Urothelium cell line (cell line): ENCODE results near the gene FAM43A.
A peak's percentile ranks its signal among the peaks of the same experiment; 100 is the strongest.

Experiments used
- DNase-seq: peaks from one replicate; pipeline ENCODE4 v3.0.0; 2011; ENCODE audit warnings: low spot score, mixed read lengths
- FAIRE-seq: peaks from 2 replicates; lab custom pipeline; 2011; peaks lifted over from hg19 to GRCh38; lab: Jason Lieb, UNC

The FAM43A gene, protein sequence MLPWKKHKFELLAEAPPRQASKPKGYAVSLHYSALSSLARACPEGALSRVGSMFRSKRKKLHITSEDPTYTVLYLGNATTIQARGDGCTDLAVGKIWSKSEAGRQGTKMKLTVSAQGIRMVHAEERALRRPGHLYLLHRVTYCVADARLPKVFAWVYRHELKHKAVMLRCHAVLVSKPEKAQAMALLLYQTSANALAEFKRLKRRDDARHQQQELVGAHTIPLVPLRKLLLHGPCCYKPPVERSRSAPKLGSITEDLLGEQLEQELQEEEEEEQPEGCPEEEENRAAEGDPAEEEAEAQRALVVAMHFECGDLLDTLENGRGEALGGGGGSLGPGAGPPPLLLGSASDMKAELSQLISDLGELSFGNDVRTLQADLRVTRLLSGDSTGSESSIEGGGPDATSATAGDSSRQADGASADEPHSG

GRCh38 chr3:194685718-194686413 is at the start of gene FAM43A:
Gene FAM43A, plus strand, starts transcription at chr3:194685883. Its CDS starts 944 bp downstream, at chr3:194686827.
- no peak for FAIRE-seq
- DNase-seq = peak; percentile 76

DNA sequence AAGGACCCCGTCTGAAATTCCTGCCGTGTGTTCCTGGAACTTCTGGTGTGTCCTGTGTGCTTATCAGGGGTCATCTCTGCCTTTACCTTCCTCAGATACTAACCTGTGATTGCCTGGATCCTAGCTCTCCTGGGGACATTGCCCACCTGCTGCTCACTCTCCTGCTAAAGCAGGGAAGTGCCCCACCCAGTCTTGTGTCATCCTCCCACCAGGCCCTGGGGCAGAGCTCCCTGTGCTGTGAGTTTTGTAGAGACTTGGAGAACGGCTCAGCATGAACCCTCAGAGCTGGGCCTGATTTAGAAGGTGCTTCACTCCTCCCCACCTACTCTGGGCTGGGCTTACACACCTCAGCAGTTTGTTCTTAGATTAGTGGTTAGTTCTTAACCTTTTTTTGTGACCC is 48.6 kb upstream of the FAM43A start:
- FAIRE-seq = no peak
- no peak for DNase-seq

- no peak for DNase-seq
- no peak for FAIRE-seq
Observed at GRCh38 chr3:194637541-194638400, 47.9 kb upstream of the FAM43A start.

- FAIRE-seq = no peak
- no peak for DNase-seq
Observed at GRCh38 chr3:194638991-194639605, 46.6 kb upstream of the FAM43A start.

DNA sequence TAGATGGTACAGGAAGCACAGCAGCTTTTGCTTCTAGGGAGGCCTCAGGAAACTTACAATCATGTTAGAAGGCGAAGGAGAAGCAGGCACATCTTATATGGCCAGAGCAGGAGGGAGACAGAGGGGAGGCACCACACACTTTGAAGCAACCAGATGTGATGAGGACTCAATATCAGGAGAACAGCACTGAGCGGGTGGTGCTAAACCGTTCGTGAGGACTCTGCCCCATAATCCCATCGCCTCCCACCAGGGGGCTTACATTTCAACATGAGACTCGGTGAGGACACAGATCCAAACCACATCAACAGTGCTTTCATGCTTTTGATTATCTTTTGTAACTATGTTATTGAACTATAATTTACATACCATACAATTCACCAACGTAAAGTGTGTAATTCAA is 44.9 kb upstream of the FAM43A start:
- no peak for DNase-seq
- no peak for FAIRE-seq

DNA sequence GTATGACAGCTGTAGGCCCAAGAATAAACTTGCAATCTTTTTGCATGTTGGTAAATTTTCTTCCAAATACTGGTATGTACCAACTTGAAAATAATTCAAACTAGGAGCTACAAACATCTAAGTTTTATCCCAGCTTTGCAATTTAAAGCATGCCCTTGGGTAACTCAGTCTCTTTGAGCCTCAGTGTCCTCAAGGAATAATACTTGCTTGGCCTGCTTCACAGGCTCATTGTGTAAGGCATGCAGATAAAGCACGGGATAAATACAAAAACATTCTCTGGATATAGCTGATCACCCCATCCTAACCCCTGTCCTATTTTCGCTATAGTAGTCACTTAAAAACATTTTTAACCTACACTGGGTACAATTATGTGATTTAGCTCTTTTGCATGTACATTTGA is 42.9 kb upstream of the FAM43A start:
- no peak for FAIRE-seq

GRCh38 chr3:194647747-194648146 is 37.9 kb upstream of the FAM43A start:
- DNase-seq = no peak
- no peak for FAIRE-seq

More for the DNA sequence above, 42.9 kb upstream of the FAM43A start:
- no peak for DNase-seq

DNA sequence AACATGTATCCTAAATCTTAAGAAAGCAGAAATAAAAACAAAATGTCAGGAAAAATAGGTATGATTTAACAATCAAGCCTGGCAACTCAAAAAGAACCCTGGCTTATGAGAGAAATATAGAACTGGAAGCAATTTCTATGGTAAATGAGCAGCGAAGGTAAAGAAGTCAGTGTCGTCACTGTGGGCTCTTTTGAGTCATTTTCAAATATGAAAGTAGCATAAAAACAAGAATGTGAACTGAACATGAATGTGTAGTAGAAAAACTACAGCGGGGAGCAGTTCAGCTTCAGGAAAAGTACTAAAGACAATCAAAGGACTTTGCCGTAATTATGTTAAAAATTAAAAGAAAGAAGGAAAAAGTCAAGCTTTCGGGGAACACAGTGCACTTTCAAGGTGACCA is 31.2 kb upstream of the FAM43A start:
- FAIRE-seq = no peak
- no peak for DNase-seq

DNA sequence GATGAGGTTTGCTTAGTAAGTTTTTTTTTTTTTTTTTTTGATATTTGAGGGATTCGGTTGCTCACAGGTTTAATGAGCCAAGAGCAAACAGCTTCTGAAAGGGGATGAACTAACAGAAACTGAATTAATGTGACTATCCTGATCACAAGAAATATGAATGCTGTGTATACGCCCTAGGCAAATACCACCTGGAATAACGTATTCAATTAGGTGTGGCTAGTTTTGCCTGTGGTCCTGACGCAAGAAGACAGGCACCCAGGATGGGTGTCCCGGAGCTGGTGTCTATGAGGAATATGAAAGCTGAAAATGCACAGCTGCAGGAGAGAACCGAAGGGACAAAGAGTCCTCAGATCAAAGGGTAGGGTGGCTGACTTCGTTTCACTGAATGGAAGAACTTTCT is 28.2 kb upstream of the FAM43A start:
- DNase-seq (no peak), FAIRE-seq (no peak)

GRCh38 chr3:194658477-194659242 is 27.0 kb upstream of the FAM43A start:
- no peak for FAIRE-seq
- no peak for DNase-seq

DNA sequence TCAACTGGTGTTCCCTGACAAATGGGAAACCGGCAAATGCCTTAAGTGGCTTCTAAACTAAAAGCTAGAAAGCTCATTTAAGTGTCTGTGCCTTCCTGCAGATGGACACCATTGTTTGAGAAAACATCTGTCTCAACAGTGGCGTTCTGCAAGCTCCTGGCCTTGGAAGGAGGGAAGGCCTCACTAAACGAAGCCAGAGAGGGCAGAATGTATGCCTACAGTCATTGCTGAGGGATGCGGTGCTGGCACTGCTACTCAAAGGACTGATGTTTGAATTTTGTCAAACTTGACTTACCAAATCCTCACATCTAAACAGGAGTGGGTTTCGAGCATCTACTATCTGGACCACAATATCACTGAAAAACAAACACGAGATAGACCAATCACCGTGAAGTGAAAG is 25.9 kb upstream of the FAM43A start:
- DNase-seq (no peak), FAIRE-seq (no peak)

GRCh38 chr3:194661374-194661773 is 24.3 kb upstream of the FAM43A start:
- FAIRE-seq (no peak), DNase-seq (no peak)

DNA sequence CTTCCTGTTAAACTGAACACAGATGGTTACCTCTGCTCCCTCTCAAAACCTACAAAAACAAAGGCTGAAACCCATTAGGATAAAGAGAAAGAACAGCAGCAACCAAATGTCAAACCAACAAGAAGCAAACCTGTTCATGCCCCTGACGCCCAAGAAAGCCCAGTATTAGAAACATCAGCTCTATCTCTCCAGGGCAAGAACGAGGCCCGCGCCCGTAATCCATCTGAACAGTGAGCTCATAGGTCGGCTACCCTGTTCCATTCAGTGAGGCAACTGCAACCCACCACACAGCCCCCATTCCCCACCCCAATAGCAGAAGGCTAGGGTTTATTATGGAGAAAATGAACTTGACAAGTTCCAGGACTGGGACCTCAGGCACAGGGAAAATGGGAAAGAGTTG is 23.7 kb upstream of the FAM43A start:
- DNase-seq = no peak

DNA sequence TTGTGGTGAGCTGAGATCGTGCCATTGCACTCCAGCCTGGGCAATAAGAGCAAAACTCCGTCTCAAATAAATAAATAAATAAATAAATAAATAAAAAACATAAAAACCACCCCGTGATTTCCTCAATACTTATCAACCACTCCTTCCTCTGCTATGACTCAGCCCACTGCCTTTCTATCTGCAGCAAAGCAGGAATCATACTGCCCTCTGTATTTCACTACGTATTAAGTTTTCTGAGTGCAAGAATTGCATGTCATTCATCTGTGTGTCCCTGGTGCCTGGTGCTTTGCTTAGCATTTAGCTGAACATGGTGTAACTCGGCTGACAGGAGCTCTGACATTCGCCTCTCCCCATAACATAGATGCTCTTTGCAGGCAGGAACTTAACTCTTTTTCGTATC is 20.8 kb upstream of the FAM43A start:
- DNase-seq (no peak), FAIRE-seq (no peak)

More for the DNA sequence above, 23.7 kb upstream of the FAM43A start:
- no peak for FAIRE-seq

- no peak for DNase-seq
- FAIRE-seq = no peak
Observed at GRCh38 chr3:194667363-194667762, 18.3 kb upstream of the FAM43A start.

DNA sequence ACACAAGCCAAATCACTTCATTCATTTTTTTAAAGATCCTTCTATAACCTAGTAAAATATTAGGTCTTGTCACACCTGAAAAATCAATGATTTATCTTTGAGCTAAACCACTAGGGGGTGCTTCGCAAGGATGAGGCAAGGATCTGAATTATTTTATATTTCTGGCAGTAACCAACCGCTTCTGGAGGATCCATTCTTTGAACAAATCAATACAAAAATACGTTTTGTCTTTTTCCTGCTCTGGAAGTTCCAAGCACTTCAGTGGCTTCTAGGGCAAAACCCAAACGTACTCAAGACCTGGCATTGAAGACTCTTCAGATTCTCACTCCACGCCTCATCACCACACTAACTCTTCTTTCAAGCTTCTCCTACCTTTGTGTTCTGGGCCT is 14.2 kb upstream of the FAM43A start:
- FAIRE-seq = no peak
- no peak for DNase-seq

GRCh38 chr3:194671900-194672808 is 13.5 kb upstream of the FAM43A start, which contains the start of gene LSG1:
Gene LSG1, minus strand, starts transcription at chr3:194672191. Its CDS starts 29 bp downstream, at chr3:194672162.
- FAIRE-seq (peak; percentile 56), DNase-seq (peak; percentile 92)

DNA sequence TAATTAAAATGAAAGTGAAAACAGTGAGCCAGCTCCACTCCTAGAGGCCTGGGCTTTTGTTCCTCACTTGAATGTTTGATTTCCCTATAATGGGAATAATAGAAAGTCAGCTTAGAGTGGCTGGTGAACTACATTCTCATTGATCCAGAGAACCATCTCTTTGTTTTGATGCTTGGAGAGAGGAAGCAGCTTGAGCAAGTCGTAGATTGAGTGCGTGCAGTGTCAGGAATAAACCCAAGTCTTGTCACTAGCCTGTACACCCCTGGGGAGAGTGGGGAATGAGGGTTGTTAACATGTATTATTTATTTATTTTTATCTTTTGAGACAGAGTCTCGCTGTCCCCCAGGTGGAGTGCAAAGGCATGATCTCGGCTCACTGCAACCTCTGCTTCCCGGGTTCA is 12.8 kb upstream of the FAM43A start:
- DNase-seq (no peak), FAIRE-seq (no peak)

- FAIRE-seq (no peak), DNase-seq (no peak)
Observed at GRCh38 chr3:194673761-194674160, 11.9 kb upstream of the FAM43A start.
